H9 (cell line): ENCODE data around the gene LRP5. TPM values are rescaled to one million over a fixed set of nuclear protein-coding genes. Genes with fewer than 3 reads are reported as not detected.

Experiments used
- DNase-seq: peaks from one replicate; pipeline ENCODE4 v3.0.0-alpha.2; 2017
- H2AFZ ChIP-seq: one replicate; pipeline ENCODE4 v1.6.1; 2013; ENCODE audit warnings: mild to moderate bottlenecking, low read length, control low read depth, moderate library complexity
- H2AK5ac ChIP-seq: 2 replicates; pipeline ENCODE4 v1.6.1; 2013; ENCODE audit warnings: low read length, control low read depth, mixed read lengths; ENCODE audit not compliant: insufficient read length
- H2BK120ac ChIP-seq: one replicate; pipeline ENCODE4 v1.6.1; 2013; ENCODE audit warnings: low read depth, mild to moderate bottlenecking, low read length, control low read depth, inconsistent platforms; ENCODE audit not compliant: poor library complexity, severe bottlenecking
- H2BK12ac ChIP-seq: 2 replicates; pipeline ENCODE4 v1.6.1; 2013; ENCODE audit warnings: low read length, control low read depth, mixed read lengths, low read depth; ENCODE audit not compliant: insufficient read length
- H2BK15ac ChIP-seq: 2 replicates; pipeline ENCODE4 v1.6.1; 2013; ENCODE audit warnings: low read depth, low read length, control low read depth
- H2BK20ac ChIP-seq: one replicate; pipeline ENCODE4 v1.6.1; 2013; ENCODE audit warnings: low read depth, mild to moderate bottlenecking, low read length, control low read depth, inconsistent platforms; ENCODE audit not compliant: poor library complexity, severe bottlenecking
- H2BK5ac ChIP-seq: 2 replicates; pipeline ENCODE4 v1.6.1; 2013; ENCODE audit warnings: low read length, control low read depth, mixed read lengths; ENCODE audit not compliant: insufficient read length
- H3K14ac ChIP-seq: 2 replicates; pipeline ENCODE4 v1.6.1; 2013; ENCODE audit warnings: low read length, control low read depth; ENCODE audit not compliant: insufficient read depth
- H3K18ac ChIP-seq: 2 replicates; pipeline ENCODE4 v1.6.1; 2013; ENCODE audit warnings: low read depth, mild to moderate bottlenecking, mixed read lengths, low read length, control low read depth; ENCODE audit not compliant: insufficient read length
- H3K23ac ChIP-seq: 2 replicates; pipeline ENCODE4 v1.6.1; 2013; ENCODE audit warnings: low read length, control low read depth, mixed read lengths, low read depth; ENCODE audit not compliant: insufficient read length
- H3K23me2 ChIP-seq: 2 replicates; pipeline ENCODE4 v1.6.1; 2013; ENCODE audit warnings: low read depth, mild to moderate bottlenecking, mixed read lengths, low read length, control low read depth; ENCODE audit not compliant: insufficient read length, poor library complexity, severe bottlenecking
- H3K27ac ChIP-seq: 2 replicates; pipeline ENCODE4 v1.5.1; 2013; ENCODE audit warnings: low read length, control low read depth, mixed read lengths, low read depth; ENCODE audit not compliant: insufficient read length
- H3K27me3 ChIP-seq: 2 replicates; pipeline ENCODE4 v1.6.1; 2013; ENCODE audit warnings: low read length, control low read depth, inconsistent platforms; ENCODE audit not compliant: insufficient read depth
- H3K4ac ChIP-seq: 2 replicates; pipeline ENCODE4 v1.6.1; 2013; ENCODE audit warnings: low read depth, mild to moderate bottlenecking, control low read depth, inconsistent platforms, low read length, moderate library complexity
- H3K4me1 ChIP-seq: 2 replicates; pipeline ENCODE4 v1.6.1; 2013; ENCODE audit warnings: low read length, control low read depth, inconsistent platforms; ENCODE audit not compliant: insufficient read depth
- H3K4me2 ChIP-seq: 2 replicates; pipeline ENCODE4 v1.6.1; 2013; ENCODE audit warnings: low read length, control low read depth, mixed read lengths; ENCODE audit not compliant: insufficient read length, insufficient read depth
- H3K56ac ChIP-seq: 2 replicates; pipeline ENCODE4 v1.6.1; 2013; ENCODE audit warnings: low read depth, mild to moderate bottlenecking, mixed read lengths, low read length, control low read depth; ENCODE audit not compliant: insufficient read length
- H3K79me1 ChIP-seq: 2 replicates; pipeline ENCODE4 v1.6.1; 2013; ENCODE audit warnings: low read depth, mild to moderate bottlenecking, moderate library complexity, low read length, control low read depth, inconsistent platforms; ENCODE audit not compliant: insufficient read depth, poor library complexity, severe bottlenecking
- H3K79me2 ChIP-seq: 2 replicates; pipeline ENCODE4 v1.6.1; 2013; ENCODE audit warnings: low read length, control low read depth, inconsistent platforms; ENCODE audit not compliant: insufficient read depth
- H3K9ac ChIP-seq: 2 replicates; pipeline ENCODE4 v1.6.1; 2013; ENCODE audit warnings: low read length, control low read depth, mixed read lengths; ENCODE audit not compliant: insufficient read length; ENCODE audit errors: extremely low read depth
- H3K9me3 ChIP-seq: one replicate; pipeline ENCODE4 v1.6.1; 2013; ENCODE audit warnings: low read depth, low read length, inconsistent platforms; ENCODE audit not compliant: control insufficient read depth
- H3T11ph ChIP-seq: one replicate; pipeline ENCODE4 v1.6.1; 2013; ENCODE audit warnings: mild to moderate bottlenecking, low read length, control low read depth, inconsistent platforms
- H4K20me1 ChIP-seq: one replicate; pipeline ENCODE4 v1.6.1; 2013; ENCODE audit not compliant: control insufficient read depth, insufficient read length, insufficient read depth
- H4K5ac ChIP-seq: 2 replicates; pipeline ENCODE4 v1.6.1; 2013; ENCODE audit warnings: low read depth, mild to moderate bottlenecking, mixed read lengths, low read length, control low read depth; ENCODE audit not compliant: insufficient read length
- H4K8ac ChIP-seq: replicated peaks from 2 replicates; pipeline ENCODE4 v1.6.1; 2013; ENCODE audit warnings: low read length, control low read depth, mixed read lengths, low read depth; ENCODE audit not compliant: insufficient read length
- H4K91ac ChIP-seq: 2 replicates; pipeline ENCODE4 v1.6.1; 2013; ENCODE audit warnings: low read depth, mild to moderate bottlenecking, moderate library complexity, mixed read lengths, low read length, control low read depth; ENCODE audit not compliant: insufficient read length
- H3K27ac Mint-ChIP-seq, 3 experiments: 2 replicates in 2 of 3; 3 replicates in 1 of 3; pipeline ENCODE4 v1.8.0; 2020 to 2021; ENCODE audit warnings: mixed read lengths in 3 of 3, mild to moderate bottlenecking in 1 of 3, moderate library complexity in 1 of 3
- H3K27me3 Mint-ChIP-seq: 2 replicates; pipeline ENCODE4 v1.8.0; 2021; ENCODE audit warnings: low read depth, mild to moderate bottlenecking, moderate library complexity, mixed read lengths
- H3K36me3 Mint-ChIP-seq, 3 experiments: 2 replicates in 2 of 3; 3 replicates in 1 of 3; pipeline ENCODE4 v1.8.0; 2020 to 2021; ENCODE audit warnings: low read depth in 3 of 3, mixed read lengths in 3 of 3; ENCODE audit not compliant: insufficient read depth in 1 of 3
- H3K4me1 Mint-ChIP-seq, 2 experiments: 2 replicates each; pipeline ENCODE4 v1.8.0; 2020; ENCODE audit warnings: mixed read lengths in 2 of 2
- H3K4me3 Mint-ChIP-seq, 2 experiments: 2 replicates in 1 of 2; 3 replicates in 1 of 2; pipeline ENCODE4 v1.8.0; 2020 to 2021; ENCODE audit warnings: mild to moderate bottlenecking in 2 of 2, mixed read lengths in 2 of 2, moderate library complexity in 1 of 2
- H3K9me3 Mint-ChIP-seq, 2 experiments: 2 replicates in 1 of 2; 3 replicates in 1 of 2; pipeline ENCODE4 v1.8.0; 2020; ENCODE audit warnings: mild to moderate bottlenecking in 2 of 2, mixed read lengths in 2 of 2, moderate library complexity in 1 of 2
- WGBS: extraction: QIAGEN DNeasy Blood & Tissue Kit; methylation state at CpG from one replicate; pipeline ENCODE4 v1.1.7; 2013; ENCODE audit warnings: missing lambda C conversion rate, low lambda C conversion rate, mixed read lengths; ENCODE audit not compliant: insufficient read length; ENCODE audit errors: extremely low coverage; 5-methylcytosine and 5-hydroxymethylcytosine counted together
- total RNA-seq: library from RNA; stranded (reverse); gene quantifications from 2 replicates; pipeline ENCODE4 v1.2.1, GENCODE V29; 2021
- TF ChIP-seq, protein P1 (sequence below): fragments of 200-600 bp; sonication (generic); conservative IDR thresholded peaks from 3 replicates; pipeline ENCODE4 v1.8.0; 2021; ENCODE audit warnings: antibody characterized with exemption, mild to moderate bottlenecking

Gene LRP5
- total RNA-seq, 1 experiment from 2014 or later, result 38.4 TPM

DNA sequence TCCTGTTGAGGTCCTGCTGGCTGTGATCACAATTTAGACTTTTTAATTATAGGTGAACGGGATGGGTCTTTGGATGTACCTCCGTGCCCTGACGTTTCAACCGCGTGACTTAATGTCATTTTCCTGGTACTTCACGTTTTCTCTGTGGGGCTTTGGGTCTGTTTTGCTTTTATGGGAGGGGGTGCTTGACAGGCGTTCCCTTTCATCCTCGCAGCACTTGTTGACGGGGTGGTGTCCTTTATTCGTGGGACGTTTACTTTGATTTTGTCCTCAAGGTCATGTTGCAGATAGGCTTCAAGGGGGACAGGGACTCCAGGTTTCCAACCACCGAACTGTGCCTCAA is 149.2 kb downstream of the LRP5 start:
- Histone ChIP-seq H2BK120ac (no peak overlapping the region), H3K23ac (no peak overlapping the region), H4K8ac (no peak overlapping the region), H3K56ac (no peak overlapping the region), H3K79me2 (peaks cover 46% of the 10 kb centered on the region), H4K20me1 (peaks cover 4% of the 10 kb centered on the region), H2BK5ac (no peak overlapping the region), H3K9ac (peak overlapping the region; percentile 62), H3T11ph (no peak overlapping the region), H3K27me3 (no peaks in the 10 kb centered on the region), H2AFZ (no peak overlapping the region), H3K4ac (no peak overlapping the region), H4K5ac (no peak overlapping the region), H3K18ac (no peak overlapping the region), H2AK5ac (no peak overlapping the region), H3K4me1 (peaks cover 4% of the 10 kb centered on the region), H2BK20ac (no peak overlapping the region), H3K27ac (no peak overlapping the region), H3K79me1 (no peaks in the 10 kb centered on the region), H2BK15ac (no peak overlapping the region), H3K14ac (no peak overlapping the region), H2BK12ac (no peak overlapping the region), H4K91ac (no peak overlapping the region), H3K23me2 (peaks cover 6% of the 10 kb centered on the region), H3K4me2 (peak overlapping the region; percentile 99), H3K9me3 (no peaks in the 10 kb centered on the region)
- peaks cover 0 to 4% (median 4%) of the 10 kb centered on the region in 3 experiments; a peak in 3 of 7 replicates for H3K36me3 Mint-ChIP-seq
- TF ChIP-seq, protein P1, sequence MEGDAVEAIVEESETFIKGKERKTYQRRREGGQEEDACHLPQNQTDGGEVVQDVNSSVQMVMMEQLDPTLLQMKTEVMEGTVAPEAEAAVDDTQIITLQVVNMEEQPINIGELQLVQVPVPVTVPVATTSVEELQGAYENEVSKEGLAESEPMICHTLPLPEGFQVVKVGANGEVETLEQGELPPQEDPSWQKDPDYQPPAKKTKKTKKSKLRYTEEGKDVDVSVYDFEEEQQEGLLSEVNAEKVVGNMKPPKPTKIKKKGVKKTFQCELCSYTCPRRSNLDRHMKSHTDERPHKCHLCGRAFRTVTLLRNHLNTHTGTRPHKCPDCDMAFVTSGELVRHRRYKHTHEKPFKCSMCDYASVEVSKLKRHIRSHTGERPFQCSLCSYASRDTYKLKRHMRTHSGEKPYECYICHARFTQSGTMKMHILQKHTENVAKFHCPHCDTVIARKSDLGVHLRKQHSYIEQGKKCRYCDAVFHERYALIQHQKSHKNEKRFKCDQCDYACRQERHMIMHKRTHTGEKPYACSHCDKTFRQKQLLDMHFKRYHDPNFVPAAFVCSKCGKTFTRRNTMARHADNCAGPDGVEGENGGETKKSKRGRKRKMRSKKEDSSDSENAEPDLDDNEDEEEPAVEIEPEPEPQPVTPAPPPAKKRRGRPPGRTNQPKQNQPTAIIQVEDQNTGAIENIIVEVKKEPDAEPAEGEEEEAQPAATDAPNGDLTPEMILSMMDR, result no peak
- peaks cover 3% of the 10 kb centered on the region; the same call in 1 of the 2 replicates for H3K27me3 Mint-ChIP-seq
- H3K4me1 Mint-ChIP-seq, result peaks cover 24 to 26% of the 10 kb centered on the region in 2 experiments
- H3K9me3 Mint-ChIP-seq, result no peaks in the 10 kb centered on the region; a peak in 1 of 5 replicates
- H3K4me3 Mint-ChIP-seq, result peak overlapping the region; percentile 90 to 94
- peak overlapping the region; percentile 41 to 86 (median 71); a peak in 3 of 7 replicates for H3K27ac Mint-ChIP-seq
- no CpG with 5 or more reads among the region's 12 CpGs for WGBS
- no peak for DNase-seq
